Stimulated activated CD4-positive, alpha-beta T cell treated with anti-CD3 and anti-CD28 coated beads, Interleukin-4, amount 100 ng/mL, for 4 hours (primary cell): ENCODE results near the gene OR3A2.
"Not testable (repeated sequence)": the region's sequence is repeated elsewhere in the genome, so short reads cannot be mapped to it uniquely, and the experiment has no call there.

Experiments used
- DNase-seq, 2 experiments: peaks; one replicate each; pipeline ENCODE4 v3.0.0-alpha.2; 2020

Gene OR3A2

DNA sequence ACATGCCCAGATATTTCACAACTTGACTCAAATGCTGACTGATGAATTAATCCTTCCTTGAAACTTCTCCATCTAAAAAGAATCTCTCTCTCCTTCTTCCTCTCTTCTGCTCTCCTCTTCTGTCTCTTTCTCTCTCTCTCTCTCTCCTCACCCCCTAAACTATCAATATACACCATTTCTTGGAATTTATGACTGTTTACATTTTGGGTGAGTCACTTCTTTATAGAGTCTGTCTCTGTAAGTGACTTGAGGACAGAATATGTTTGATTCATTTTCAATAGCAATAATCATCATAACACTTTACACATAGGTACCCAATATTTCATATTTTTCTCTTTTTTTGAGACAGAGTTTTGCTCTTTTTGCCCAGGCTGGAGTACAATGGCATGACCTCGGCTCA is 103.2 kb downstream of the OR3A2 start:
- DNase-seq: no peak

DNA sequence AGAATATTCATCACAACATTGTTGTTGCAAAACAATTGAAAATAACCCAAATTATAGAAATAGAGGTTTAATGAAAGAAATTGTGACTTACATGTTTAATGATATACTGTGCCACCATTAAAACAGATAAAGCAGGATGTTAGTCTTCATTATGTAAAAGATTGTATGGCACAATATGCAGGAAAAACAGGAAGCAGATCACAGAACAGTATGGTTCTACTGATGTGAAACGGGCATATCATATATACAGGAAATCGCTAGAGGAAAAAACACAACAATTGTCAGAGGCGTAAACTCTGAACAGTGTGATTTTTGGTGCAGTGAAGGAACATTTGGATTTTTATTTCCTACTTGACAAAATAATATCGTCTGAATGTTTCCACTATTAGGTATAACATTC is 110.0 kb downstream of the OR3A2 start:
- DNase-seq: no peak

DNA sequence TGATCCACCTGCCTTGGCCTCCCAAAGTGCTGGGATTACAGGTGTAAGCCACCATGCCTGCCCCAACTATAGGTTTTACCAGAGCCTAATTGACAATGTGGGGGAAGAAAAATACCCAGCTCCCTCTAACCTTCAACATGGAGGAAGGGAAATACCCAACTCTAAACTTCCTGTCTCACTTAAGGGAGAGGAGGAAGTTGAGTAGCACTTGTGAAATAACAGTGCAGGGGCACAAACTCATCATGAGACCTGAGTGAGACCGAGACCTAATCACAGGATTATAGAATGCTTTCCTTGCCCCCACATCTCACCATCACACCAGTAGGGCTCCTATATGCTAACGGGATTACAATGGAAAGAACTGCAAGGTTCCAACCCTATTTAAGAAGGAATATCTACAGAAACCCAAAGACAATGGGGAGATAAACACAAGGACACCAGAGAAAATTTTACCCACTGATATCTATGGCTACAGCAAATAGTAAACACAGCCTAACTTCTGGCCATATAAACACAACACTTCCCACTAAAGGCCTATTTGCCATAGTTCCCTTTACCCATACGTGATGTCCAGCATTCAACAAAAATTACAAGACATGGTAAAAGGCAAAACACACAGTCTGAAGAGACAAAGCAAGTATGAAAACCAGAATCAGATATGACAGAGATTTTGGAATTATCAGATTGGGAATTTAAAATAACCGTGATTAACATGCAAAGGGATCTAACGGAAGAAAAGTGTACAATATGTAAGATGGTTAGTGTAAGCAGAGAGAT is 114.8 kb downstream of the OR3A2 start:
- DNase-seq: no peak

DNA sequence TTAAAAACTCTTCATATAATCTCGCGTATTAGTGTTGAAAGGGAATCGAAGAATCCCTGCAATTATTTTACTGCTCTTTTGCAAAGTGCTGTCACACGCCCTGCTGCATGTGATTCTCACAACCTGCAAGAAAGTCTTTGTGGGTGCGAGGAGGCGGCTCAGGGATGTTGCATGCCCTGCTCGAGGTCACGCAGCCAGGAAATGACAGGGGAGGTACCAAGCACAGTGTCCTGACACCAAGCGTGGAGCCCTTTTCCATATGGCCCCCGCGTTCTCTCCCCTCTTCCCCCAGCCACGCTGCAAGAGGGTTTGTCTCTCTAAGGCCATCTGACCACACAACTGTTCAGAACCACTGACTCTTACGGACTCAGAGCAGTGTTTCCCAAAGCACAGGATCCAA is 125.5 kb downstream of the OR3A2 start:
- no peak for DNase-seq

DNA sequence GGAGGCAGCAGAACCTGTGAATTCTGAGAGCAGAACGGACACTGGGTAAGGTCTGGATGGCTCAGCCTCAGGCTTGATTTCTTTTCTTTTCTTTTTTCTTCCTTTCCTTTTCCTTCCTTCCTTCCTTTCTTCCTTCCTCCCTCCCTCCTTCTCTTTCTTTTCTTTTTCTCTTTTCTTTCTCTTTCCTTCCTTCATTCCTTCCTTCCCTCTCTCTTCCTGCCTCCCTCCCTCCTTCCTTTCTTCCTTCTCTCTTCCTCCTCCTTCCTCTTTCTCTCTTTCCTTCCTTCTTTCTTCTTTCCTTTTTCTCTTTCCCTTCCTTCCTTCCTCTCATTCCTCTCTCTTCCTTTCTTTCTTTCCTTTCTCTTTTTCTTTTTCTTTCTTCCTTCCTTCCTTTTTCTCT is 125.9 kb downstream of the OR3A2 start:
- DNase-seq: no peak

GRCh38 chr17:3256575-3256974 is 129.5 kb downstream of the OR3A2 start:
- no peak for DNase-seq

DNA sequence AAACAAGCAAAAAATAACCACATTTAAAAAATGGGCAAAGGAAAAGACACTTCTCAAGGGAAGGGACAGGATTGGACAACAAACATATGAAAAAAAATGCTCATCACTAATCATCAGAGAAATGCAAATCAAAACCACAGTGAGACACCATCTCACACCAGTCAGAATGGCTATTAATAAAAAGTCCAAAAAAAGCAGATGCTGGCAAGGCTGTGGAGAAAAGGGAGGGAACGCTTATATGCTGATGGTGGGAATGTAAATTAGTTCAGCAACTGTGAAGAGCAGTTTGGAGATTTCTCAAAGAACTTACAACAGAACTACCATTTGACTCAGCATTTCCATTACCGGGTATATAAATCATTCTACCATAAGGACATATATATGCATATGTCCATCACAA is 137.1 kb downstream of the OR3A2 start:
- DNase-seq: not testable (repeated sequence)

GRCh38 chr17:3244841-3245240 is 141.3 kb downstream of the OR3A2 start:
- DNase-seq: not testable (repeated sequence)

- DNase-seq: not testable (repeated sequence)
Observed at GRCh38 chr17:3241044-3241443, 145.1 kb downstream of the OR3A2 start.

GRCh38 chr17:3238685-3239084 is 147.4 kb downstream of the OR3A2 start:
- DNase-seq: not testable (repeated sequence)

DNA sequence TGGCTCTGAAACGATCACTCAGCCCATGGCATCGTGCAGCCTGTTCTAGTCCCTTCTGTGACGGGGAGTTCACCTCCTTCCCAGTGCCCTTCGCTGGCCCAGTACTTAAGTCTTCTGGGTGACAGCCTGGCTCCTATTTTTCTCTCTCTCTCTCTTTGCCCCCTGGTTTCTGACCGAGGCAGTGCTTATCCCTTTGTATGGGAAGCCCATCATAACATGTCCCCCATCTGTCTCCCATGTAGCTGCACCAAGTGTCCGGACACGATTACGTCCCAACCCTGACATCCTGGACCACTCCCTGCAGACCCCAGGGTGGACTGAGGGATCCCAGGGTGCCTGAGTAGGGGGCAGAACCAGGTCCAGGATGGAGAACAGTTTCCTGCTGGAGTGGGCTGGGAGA is 153.8 kb downstream of the OR3A2 start:
- not testable (repeated sequence) for DNase-seq
